ENCODE results near the gene PLXNB1.

DNA sequence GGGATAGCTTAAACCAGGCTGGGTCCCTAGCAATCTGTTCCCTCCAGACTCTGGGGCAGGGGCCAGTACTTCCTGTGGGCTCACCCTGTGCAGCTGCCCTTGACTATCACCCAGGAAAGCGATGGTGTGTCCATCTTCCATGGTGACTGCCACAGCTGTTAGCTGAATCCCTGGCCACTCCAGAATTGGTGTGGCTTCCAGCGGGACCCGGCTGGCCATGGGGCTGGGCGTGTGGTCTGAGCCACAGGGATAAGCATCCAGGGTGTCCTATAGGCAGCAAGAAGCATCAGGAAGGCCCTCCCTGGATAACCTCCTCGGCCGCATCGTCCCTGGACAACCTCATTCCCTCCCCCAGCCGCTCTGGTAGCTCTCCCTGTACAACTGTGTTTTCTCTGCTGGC, 7.2 kb downstream of the PLXNB1 start:
- TF ChIP-seq ZNF302 (tag by site-specific recombination; IDR thresholded peaks at IDR 0.05; ENCODE audit: low read depth) (no peak), CTCF (tag by site-specific recombination; IDR thresholded peaks at IDR 0.05) (no peak), ZNF560 (tag by site-specific recombination; IDR thresholded peaks at IDR 0.05; ENCODE audit: borderline replicate concordance) (no peak), ZNF544 (tag by site-specific recombination; IDR thresholded peaks at IDR 0.05) (no peak), ZNF670 (tag by site-specific recombination; IDR thresholded peaks at IDR 0.05; ENCODE audit: low read depth) (no peak), ZNF501 (tag by site-specific recombination; IDR thresholded peaks at IDR 0.05) (no peak), ZNF423 (tag by site-specific recombination; IDR thresholded peaks at IDR 0.05) (no peak), ZSCAN4 (tag by site-specific recombination; IDR thresholded peaks at IDR 0.05) (no peak), ZNF114 (tag by site-specific recombination; IDR thresholded peaks at IDR 0.05) (no peak), ZNF324 (tag by site-specific recombination; IDR thresholded peaks at IDR 0.05) (no peak)
- TF ChIP-seq, protein P1, sequence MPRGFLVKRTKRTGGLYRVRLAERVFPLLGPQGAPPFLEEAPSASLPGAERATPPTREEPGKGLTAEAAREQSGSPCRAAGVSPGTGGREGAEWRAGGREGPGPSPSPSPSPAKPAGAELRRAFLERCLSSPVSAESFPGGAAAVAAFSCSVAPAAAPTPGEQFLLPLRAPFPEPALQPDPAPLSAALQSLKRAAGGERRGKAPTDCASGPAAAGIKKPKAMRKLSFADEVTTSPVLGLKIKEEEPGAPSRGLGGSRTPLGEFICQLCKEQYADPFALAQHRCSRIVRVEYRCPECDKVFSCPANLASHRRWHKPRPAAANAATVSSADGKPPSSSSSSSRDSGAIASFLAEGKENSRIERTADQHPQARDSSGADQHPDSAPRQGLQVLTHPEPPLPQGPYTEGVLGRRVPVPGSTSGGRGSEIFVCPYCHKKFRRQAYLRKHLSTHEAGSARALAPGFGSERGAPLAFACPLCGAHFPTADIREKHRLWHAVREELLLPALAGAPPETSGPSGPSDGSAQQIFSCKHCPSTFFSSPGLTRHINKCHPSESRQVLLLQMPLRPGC (tag by site-specific recombination; IDR thresholded peaks at IDR 0.05) = no peak
- TF ChIP-seq, protein P2, sequence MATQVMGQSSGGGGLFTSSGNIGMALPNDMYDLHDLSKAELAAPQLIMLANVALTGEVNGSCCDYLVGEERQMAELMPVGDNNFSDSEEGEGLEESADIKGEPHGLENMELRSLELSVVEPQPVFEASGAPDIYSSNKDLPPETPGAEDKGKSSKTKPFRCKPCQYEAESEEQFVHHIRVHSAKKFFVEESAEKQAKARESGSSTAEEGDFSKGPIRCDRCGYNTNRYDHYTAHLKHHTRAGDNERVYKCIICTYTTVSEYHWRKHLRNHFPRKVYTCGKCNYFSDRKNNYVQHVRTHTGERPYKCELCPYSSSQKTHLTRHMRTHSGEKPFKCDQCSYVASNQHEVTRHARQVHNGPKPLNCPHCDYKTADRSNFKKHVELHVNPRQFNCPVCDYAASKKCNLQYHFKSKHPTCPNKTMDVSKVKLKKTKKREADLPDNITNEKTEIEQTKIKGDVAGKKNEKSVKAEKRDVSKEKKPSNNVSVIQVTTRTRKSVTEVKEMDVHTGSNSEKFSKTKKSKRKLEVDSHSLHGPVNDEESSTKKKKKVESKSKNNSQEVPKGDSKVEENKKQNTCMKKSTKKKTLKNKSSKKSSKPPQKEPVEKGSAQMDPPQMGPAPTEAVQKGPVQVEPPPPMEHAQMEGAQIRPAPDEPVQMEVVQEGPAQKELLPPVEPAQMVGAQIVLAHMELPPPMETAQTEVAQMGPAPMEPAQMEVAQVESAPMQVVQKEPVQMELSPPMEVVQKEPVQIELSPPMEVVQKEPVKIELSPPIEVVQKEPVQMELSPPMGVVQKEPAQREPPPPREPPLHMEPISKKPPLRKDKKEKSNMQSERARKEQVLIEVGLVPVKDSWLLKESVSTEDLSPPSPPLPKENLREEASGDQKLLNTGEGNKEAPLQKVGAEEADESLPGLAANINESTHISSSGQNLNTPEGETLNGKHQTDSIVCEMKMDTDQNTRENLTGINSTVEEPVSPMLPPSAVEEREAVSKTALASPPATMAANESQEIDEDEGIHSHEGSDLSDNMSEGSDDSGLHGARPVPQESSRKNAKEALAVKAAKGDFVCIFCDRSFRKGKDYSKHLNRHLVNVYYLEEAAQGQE (tag by site-specific recombination; IDR thresholded peaks at IDR 0.05) = no peak

Data from HEK293 (cell line).